22Rv1 (cell line): ENCODE measurements around the gene CAPS2.

Experiments used
- CTCF ChIP-seq: fragments of 450-650 bp; IDR thresholded peaks from 2 replicates; pipeline ENCODE4 v1.5.1; 2017; ENCODE audit warnings: mild to moderate bottlenecking
- ZFX ChIP-seq: fragments of 450-650 bp; IDR thresholded peaks from 2 replicates; pipeline ENCODE4 v1.6.1; 2017; ENCODE audit warnings: antibody characterized with exemption, borderline replicate concordance

- no peak for TF ChIP-seq CTCF
- TF ChIP-seq ZFX: no peak
Observed at GRCh38 chr12:75270157-75270556, 60.0 kb downstream of the CAPS2 start.
